AG09309 (cell line): ENCODE measurements around the gene PAPPA2.

Experiments
- DNase-seq: peaks from one replicate; pipeline ENCODE4 v3.0.0-alpha.2; 2010; ENCODE audit warnings: low read depth
- H3K4me3 ChIP-seq: 2 replicates; pipeline ENCODE4 v1.5.1; 2011; ENCODE audit warnings: mild to moderate bottlenecking, low read depth, low read length, moderate library complexity; ENCODE audit not compliant: control insufficient read depth
- TF ChIP-seq, protein P1 (sequence below): IDR thresholded peaks from 2 replicates; pipeline ENCODE4 v1.5.1; 2011; ENCODE audit warnings: mild to moderate bottlenecking, low read depth, low read length, inconsistent platforms; ENCODE audit not compliant: insufficient read depth, control insufficient read depth; ENCODE audit errors: missing control alignments

The PAPPA2 gene

DNA sequence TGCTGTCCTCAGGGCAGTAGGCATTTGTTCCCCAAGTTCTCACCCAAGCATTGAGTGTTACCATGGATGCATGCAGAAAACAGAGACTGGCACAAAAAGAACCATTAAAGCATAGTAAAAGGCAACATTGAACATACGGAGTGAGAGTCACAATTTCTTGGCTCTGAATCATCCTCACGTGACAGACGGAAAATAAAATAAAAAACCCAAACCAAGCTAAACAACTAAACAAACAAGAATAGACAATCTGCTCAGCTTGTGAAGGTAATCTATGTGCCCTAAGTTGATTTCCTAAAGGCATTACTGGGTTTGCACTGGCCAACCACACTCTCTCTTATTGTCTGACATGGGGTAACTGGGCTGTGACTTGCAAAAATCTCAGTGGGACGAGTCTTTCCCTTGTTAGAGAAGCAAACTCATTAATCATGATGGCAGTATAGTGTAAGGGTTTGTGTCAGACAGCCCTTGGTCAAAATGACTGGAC, 395.5 kb downstream of the PAPPA2 start:
- no peak overlapping the region for H3K4me3 ChIP-seq
- TF ChIP-seq, protein P1, sequence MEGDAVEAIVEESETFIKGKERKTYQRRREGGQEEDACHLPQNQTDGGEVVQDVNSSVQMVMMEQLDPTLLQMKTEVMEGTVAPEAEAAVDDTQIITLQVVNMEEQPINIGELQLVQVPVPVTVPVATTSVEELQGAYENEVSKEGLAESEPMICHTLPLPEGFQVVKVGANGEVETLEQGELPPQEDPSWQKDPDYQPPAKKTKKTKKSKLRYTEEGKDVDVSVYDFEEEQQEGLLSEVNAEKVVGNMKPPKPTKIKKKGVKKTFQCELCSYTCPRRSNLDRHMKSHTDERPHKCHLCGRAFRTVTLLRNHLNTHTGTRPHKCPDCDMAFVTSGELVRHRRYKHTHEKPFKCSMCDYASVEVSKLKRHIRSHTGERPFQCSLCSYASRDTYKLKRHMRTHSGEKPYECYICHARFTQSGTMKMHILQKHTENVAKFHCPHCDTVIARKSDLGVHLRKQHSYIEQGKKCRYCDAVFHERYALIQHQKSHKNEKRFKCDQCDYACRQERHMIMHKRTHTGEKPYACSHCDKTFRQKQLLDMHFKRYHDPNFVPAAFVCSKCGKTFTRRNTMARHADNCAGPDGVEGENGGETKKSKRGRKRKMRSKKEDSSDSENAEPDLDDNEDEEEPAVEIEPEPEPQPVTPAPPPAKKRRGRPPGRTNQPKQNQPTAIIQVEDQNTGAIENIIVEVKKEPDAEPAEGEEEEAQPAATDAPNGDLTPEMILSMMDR: no peak
- no peak for DNase-seq

DNA sequence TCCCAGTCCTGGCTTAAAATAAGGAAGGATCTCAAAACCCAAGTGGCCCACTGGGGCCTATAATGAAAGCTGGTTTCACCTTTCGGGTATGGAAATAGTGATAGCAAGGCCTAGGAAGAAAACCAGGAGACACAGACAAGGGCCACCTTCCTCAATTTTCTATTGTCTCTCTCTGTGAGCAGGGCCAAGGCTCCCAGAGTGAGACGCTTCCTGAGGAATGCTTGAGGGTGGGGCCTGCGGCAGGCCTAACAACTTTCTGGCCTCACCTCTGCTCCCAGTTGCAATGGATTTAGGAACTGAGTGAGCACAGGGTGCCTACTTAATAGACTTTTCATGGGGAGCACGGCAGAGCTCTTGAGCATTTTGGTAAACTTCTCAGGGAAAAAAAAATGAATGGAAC, 400.6 kb downstream of the PAPPA2 start:
- DNase-seq: no peak
- TF ChIP-seq, protein P1: no peak
- H3K4me3 ChIP-seq: no peak overlapping the region

DNA sequence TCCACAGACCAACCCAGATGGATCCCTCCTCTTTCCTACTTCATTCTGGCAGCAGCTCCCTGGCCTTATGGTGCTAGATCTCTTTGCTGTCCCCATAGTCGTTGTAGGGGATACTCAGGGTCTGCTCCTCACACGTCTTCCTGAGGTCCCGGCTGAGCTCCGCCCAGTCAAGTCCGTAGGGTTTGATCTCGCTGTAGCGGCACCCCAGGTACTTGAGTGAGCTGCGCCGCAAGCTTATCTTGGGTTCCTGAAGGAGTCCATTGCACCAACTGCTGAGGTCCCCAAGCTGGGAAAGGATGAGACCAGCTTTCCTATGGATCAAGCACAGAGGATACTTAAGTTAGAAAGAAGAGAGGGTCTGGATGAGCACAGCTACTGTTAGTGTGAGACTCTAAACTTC, 401.2 kb downstream of the PAPPA2 start:
- H3K4me3 ChIP-seq: no peak overlapping the region
- DNase-seq: no peak
- TF ChIP-seq, protein P1: no peak

DNA sequence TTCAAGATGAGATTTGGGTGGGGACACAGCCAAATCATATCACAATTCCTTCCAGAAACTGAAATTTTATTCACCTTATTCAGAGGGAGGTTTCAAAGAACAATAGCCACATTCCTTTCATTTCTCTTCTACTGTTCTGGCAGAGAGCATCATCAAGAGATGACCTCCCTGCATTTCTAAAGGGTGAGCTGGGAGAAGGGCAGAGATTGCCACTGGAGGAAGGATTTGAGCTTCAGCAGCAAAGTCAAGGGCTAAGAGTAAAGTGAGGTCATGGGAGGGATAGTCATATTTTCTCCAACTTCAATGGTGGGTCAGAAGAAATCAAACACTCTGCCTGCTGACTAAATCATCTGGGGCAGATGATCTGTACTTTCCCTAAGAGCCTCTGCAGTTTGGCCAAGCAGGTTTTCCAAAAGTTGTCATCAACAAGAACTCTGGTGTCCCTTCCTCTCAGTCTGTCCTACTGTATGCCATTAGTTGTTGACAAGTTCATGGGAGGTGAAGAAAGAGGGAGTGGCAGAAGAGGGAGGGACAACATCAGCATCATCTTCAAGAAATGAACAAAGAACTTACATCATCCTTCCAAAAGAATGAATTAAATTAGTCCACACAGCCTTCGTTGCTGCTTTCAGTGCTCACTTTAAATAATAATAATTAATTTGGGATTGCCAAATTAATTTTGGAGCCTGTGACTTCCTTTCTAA, 403.2 kb downstream of the PAPPA2 start:
- H3K4me3 ChIP-seq: no peak overlapping the region
- DNase-seq: no peak
- TF ChIP-seq, protein P1: no peak

DNA sequence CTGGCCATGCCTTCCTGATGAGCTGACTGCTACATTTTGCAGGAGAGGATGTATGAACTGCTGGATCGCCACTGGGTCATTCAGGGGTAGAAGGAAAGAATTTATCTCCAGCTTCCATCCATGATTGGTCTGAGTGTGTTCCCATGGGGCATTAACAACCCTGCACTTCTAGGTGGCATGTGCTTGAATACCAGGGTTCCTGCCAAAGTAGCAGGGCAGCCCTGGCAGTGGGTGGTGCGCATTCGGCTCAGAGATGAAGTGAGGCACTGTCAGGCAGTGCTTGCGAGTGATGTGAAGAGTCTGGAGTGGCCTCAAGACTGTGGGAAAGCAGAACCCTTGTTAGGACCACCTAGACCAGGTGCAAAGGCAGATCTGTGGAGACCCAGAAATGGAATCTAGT, 406.6 kb downstream of the PAPPA2 start:
- TF ChIP-seq, protein P1: no peak
- no peak overlapping the region for H3K4me3 ChIP-seq
- DNase-seq: no peak

DNA sequence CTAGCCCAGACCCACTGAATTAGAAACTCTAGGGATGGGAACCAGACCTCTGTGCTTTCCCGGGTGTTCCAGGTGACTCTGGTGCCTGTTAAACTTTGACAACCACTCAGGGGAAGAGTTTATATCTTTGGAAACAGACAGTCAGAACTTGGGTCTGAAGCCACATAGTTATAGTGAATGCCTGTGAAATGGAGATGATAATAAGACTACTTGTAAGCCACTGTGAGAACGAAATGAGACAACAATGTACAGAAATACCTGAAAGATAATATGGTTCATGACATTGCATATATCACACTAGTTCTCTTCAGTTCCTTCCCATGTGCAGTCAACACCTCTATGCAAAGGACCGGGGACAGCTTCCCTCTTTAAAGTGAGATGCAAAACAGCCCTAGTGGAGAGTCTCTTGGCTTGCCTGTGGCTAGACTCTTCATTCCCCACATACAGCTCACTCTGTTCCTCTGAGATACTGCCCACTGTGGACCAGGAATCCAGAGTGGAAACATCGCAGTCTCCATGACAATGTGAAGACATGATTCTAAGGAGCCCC, 414.1 kb downstream of the PAPPA2 start:
- no peak overlapping the region for H3K4me3 ChIP-seq
- TF ChIP-seq, protein P1: no peak
- DNase-seq: no peak
